ENCODE results near the gene MRO.

Gene MRO

GRCh38 chr18:50849419-50849821 is 29.6 kb upstream of the MRO start:
- DNase-seq (ENCODE audit: low read depth) = no peak
- TF ChIP-seq, protein P1, sequence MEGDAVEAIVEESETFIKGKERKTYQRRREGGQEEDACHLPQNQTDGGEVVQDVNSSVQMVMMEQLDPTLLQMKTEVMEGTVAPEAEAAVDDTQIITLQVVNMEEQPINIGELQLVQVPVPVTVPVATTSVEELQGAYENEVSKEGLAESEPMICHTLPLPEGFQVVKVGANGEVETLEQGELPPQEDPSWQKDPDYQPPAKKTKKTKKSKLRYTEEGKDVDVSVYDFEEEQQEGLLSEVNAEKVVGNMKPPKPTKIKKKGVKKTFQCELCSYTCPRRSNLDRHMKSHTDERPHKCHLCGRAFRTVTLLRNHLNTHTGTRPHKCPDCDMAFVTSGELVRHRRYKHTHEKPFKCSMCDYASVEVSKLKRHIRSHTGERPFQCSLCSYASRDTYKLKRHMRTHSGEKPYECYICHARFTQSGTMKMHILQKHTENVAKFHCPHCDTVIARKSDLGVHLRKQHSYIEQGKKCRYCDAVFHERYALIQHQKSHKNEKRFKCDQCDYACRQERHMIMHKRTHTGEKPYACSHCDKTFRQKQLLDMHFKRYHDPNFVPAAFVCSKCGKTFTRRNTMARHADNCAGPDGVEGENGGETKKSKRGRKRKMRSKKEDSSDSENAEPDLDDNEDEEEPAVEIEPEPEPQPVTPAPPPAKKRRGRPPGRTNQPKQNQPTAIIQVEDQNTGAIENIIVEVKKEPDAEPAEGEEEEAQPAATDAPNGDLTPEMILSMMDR (IDR thresholded peaks at IDR 0.05; ENCODE audit: control insufficient read depth, insufficient read depth, low read depth, low read length, missing control alignments) = no peak
- H3K4me3 ChIP-seq (ENCODE audit: control insufficient read depth, low read depth, low read length) = no peak overlapping the region

- DNase-seq (ENCODE audit: low read depth) = no peak
Measured at GRCh38 chr18:50848991-50849390, 29.2 kb upstream of the MRO start.

GRCh38 chr18:50848061-50848551 is 28.3 kb upstream of the MRO start:
- DNase-seq (ENCODE audit: low read depth) = no peak
- TF ChIP-seq, protein P1 (IDR thresholded peaks at IDR 0.05; ENCODE audit: control insufficient read depth, insufficient read depth, low read depth, low read length, missing control alignments) = no peak

More at GRCh38 chr18:50848991-50849390, 29.2 kb upstream of the MRO start:
- H3K4me3 ChIP-seq (ENCODE audit: control insufficient read depth, low read depth, low read length) = no peak overlapping the region
- TF ChIP-seq, protein P1 (IDR thresholded peaks at IDR 0.05; ENCODE audit: control insufficient read depth, insufficient read depth, low read depth, low read length, missing control alignments) = no peak

DNA sequence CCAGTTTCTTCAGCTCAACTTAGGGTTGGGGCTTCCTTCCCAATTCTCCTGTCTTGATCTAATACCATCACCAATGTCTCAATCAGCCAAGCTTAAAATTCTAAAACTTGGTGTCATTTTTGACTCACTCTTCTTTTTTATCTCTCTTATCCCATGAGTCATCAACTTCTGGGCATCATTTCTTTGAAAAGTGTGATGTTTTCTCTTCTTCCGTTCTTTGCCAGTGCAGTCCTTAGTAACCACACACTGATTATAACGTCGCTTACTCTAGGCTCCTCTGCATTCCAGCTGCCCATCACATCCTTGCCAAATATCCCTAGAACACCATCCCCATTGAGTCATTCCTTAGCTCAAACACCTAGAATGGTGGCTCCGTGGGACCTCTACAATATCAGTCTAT is 27.4 kb upstream of the MRO start:
- DNase-seq (ENCODE audit: low read depth) = peak; percentile 35
- TF ChIP-seq, protein P1 (IDR thresholded peaks at IDR 0.05; ENCODE audit: control insufficient read depth, insufficient read depth, low read depth, low read length, missing control alignments) = no peak
- H3K4me3 ChIP-seq (ENCODE audit: control insufficient read depth, low read depth, low read length) = no peak overlapping the region

More at GRCh38 chr18:50848061-50848551, 28.3 kb upstream of the MRO start:
- H3K4me3 ChIP-seq (ENCODE audit: control insufficient read depth, low read depth, low read length) = no peak overlapping the region

DNA sequence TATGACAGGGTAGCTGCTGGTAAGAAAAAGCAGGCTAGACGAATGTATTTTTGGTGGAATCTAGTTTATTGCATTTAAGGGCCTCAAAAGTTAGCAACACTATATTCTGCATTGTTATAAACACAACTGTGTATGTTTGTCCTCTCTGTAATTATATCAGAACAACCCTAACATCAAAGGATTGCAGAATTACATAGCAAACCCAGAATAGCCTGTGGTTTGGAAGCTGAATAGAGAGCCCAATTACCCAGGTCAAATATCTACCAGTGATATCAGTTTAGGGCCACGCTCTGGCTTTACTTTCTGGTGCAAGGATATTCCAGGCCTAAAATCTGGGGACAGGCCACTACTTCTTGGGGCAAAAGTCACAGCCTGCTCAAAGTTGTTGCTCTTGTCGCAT is 25.1 kb upstream of the MRO start:
- no peak for DNase-seq (ENCODE audit: low read depth)
- H3K4me3 ChIP-seq (ENCODE audit: control insufficient read depth, low read depth, low read length) = no peak overlapping the region
- TF ChIP-seq, protein P1 (IDR thresholded peaks at IDR 0.05; ENCODE audit: control insufficient read depth, insufficient read depth, low read depth, low read length, missing control alignments) = no peak

- no peak overlapping the region for H3K4me3 ChIP-seq (ENCODE audit: control insufficient read depth, low read depth, low read length)
- DNase-seq (ENCODE audit: low read depth) = no peak
- TF ChIP-seq, protein P1 (IDR thresholded peaks at IDR 0.05; ENCODE audit: control insufficient read depth, insufficient read depth, low read depth, low read length, missing control alignments) = no peak
Measured at GRCh38 chr18:50844554-50844953, 24.7 kb upstream of the MRO start.

DNA sequence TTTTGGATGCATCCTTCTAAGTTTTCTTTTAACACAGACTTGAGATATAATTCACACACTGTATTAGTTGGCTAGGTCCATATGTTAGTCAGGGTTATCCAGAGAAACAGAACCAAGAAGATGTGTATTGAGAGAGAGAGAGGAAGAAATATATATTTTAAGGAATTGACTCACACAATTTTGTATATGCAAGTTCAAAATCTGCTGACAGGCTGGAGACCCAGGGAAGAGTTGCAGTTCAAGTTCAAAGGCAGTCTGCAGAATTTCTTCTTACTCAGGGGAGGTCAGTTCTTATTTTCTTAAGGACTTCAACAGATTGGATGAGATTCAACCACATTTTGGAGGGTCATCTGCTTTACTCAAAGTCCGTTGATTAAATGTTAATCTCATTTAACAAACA is 23.0 kb upstream of the MRO start:
- no peak for DNase-seq (ENCODE audit: low read depth)
- H3K4me3 ChIP-seq (ENCODE audit: control insufficient read depth, low read depth, low read length) = no peak overlapping the region
- TF ChIP-seq, protein P1 (IDR thresholded peaks at IDR 0.05; ENCODE audit: control insufficient read depth, insufficient read depth, low read depth, low read length, missing control alignments) = no peak
